ENCODE data around the gene TDO2.

TDO2 gene

GRCh38 chr4:155964016-155964891 is 60.8 kb downstream of the TDO2 start:
- TF ChIP-seq CTCF (IDR thresholded peaks at IDR 0.05; ENCODE audit: low read depth, low read length) = no peak

GRCh38 chr4:155966171-155966570 is 62.7 kb downstream of the TDO2 start:
- no peak overlapping the region for H3K27ac ChIP-seq
- no peaks in the 10 kb centered on the region for H3K27me3 ChIP-seq (ENCODE audit: insufficient read depth, low read depth, severe bottlenecking)
- no peaks in the 10 kb centered on the region for H3K9me3 ChIP-seq (ENCODE audit: severe bottlenecking)
- no peak for DNase-seq
- H3K36me3 ChIP-seq = no peaks in the 10 kb centered on the region
- TF ChIP-seq CTCF (IDR thresholded peaks at IDR 0.05; ENCODE audit: low read depth, low read length) = no peak
- no peak overlapping the region for H3K4me3 ChIP-seq (ENCODE audit: low read depth, low read length)

More at GRCh38 chr4:155964016-155964891, 60.8 kb downstream of the TDO2 start:
- Histone ChIP-seq H3K36me3 (no peaks in the 10 kb centered on the region), H3K27ac (no peak overlapping the region), H3K27me3 (ENCODE audit: insufficient read depth, low read depth, severe bottlenecking) (no peaks in the 10 kb centered on the region), H3K4me3 (ENCODE audit: low read depth, low read length) (no peak overlapping the region), H3K9me3 (ENCODE audit: severe bottlenecking) (no peaks in the 10 kb centered on the region)
- no peak for DNase-seq

GRCh38 chr4:155966731-155967395 is 63.4 kb downstream of the TDO2 start:
- no peak overlapping the region for H3K4me3 ChIP-seq (ENCODE audit: low read depth, low read length)
- no peak for DNase-seq
- no peaks in the 10 kb centered on the region for H3K27me3 ChIP-seq (ENCODE audit: insufficient read depth, low read depth, severe bottlenecking)
- H3K36me3 ChIP-seq = no peaks in the 10 kb centered on the region
- TF ChIP-seq CTCF (IDR thresholded peaks at IDR 0.05; ENCODE audit: low read depth, low read length) = no peak
- H3K9me3 ChIP-seq (ENCODE audit: severe bottlenecking) = no peaks in the 10 kb centered on the region
- no peak overlapping the region for H3K27ac ChIP-seq

All from WERI-Rb-1 (cell line).